ENCODE data around the gene IMMT.

The IMMT gene

GRCh38 chr2:86158286-86158685 is 37.0 kb downstream of the IMMT start:
- H3K4me3 ChIP-seq (ENCODE audit: low read depth, low read length): no peak overlapping the region
- TF ChIP-seq CTCF (IDR thresholded peaks at IDR 0.05; ENCODE audit: low read depth, low read length): no peak

GRCh38 chr2:86157009-86157556 is 38.2 kb downstream of the IMMT start:
- TF ChIP-seq CTCF (IDR thresholded peaks at IDR 0.05; ENCODE audit: low read depth, low read length): no peak
- no peak overlapping the region for H3K4me3 ChIP-seq (ENCODE audit: low read depth, low read length)

GRCh38 chr2:86150502-86150901 is 44.8 kb downstream of the IMMT start:
- no peak for TF ChIP-seq CTCF (IDR thresholded peaks at IDR 0.05; ENCODE audit: low read depth, low read length)
- H3K4me3 ChIP-seq (ENCODE audit: low read depth, low read length): no peak overlapping the region

GRCh38 chr2:86147793-86148192 is 47.5 kb downstream of the IMMT start:
- H3K4me3 ChIP-seq (ENCODE audit: low read depth, low read length): no peak overlapping the region
- no peak for TF ChIP-seq CTCF (IDR thresholded peaks at IDR 0.05; ENCODE audit: low read depth, low read length)

GRCh38 chr2:86143926-86144685 is 51.2 kb downstream of the IMMT start:
- TF ChIP-seq CTCF (IDR thresholded peaks at IDR 0.05; ENCODE audit: low read depth, low read length): no peak
- H3K4me3 ChIP-seq (ENCODE audit: low read depth, low read length): no peak overlapping the region

GRCh38 chr2:86143307-86143706 is 52.0 kb downstream of the IMMT start:
- no peak for TF ChIP-seq CTCF (IDR thresholded peaks at IDR 0.05; ENCODE audit: low read depth, low read length)
- no peak overlapping the region for H3K4me3 ChIP-seq (ENCODE audit: low read depth, low read length)

GRCh38 chr2:86142436-86143257 is 52.6 kb downstream of the IMMT start:
- no peak overlapping the region for H3K4me3 ChIP-seq (ENCODE audit: low read depth, low read length)
- TF ChIP-seq CTCF (IDR thresholded peaks at IDR 0.05; ENCODE audit: low read depth, low read length): no peak
